G401.6 (cell line): ENCODE data around the gene ADAMTS3.

Source experiments
- FAIRE-seq: peaks from 2 replicates; lab custom pipeline; 2012; peaks lifted over from hg19 to GRCh38; lab: Jason Lieb, UNC

Gene ADAMTS3

GRCh38 chr4:72340803-72341431, 228.1 kb downstream of the ADAMTS3 start:
- FAIRE-seq: peak; percentile 19

GRCh38 chr4:72338060-72338459, 231.0 kb downstream of the ADAMTS3 start:
- FAIRE-seq: no peak

GRCh38 chr4:72330381-72330780, 238.6 kb downstream of the ADAMTS3 start:
- no peak for FAIRE-seq

GRCh38 chr4:72326692-72327632, 242.1 kb downstream of the ADAMTS3 start:
- peak; percentile 98 for FAIRE-seq

GRCh38 chr4:72325215-72325614, 243.8 kb downstream of the ADAMTS3 start:
- FAIRE-seq: no peak

- FAIRE-seq: peak; percentile 92
Observed at GRCh38 chr4:72323227-72323626, 245.8 kb downstream of the ADAMTS3 start.

GRCh38 chr4:72320223-72320948, 248.6 kb downstream of the ADAMTS3 start:
- FAIRE-seq: no peak

- peak; percentile 100 for FAIRE-seq
Observed at GRCh38 chr4:72319601-72320021, 249.4 kb downstream of the ADAMTS3 start.

- no peak for FAIRE-seq
Observed at GRCh38 chr4:72318421-72319170, 250.4 kb downstream of the ADAMTS3 start.

GRCh38 chr4:72314869-72315268, 254.2 kb downstream of the ADAMTS3 start:
- FAIRE-seq: peak; percentile 99

GRCh38 chr4:72313121-72313520, 255.9 kb downstream of the ADAMTS3 start:
- no peak for FAIRE-seq

GRCh38 chr4:72312032-72312650, 256.9 kb downstream of the ADAMTS3 start:
- FAIRE-seq: peak; percentile 100

- no peak for FAIRE-seq
Observed at GRCh38 chr4:72311291-72311690, 257.7 kb downstream of the ADAMTS3 start.

- FAIRE-seq: no peak
Observed at GRCh38 chr4:72305620-72306019, 263.4 kb downstream of the ADAMTS3 start.

- no peak for FAIRE-seq
Observed at GRCh38 chr4:72305080-72305479, 263.9 kb downstream of the ADAMTS3 start.

- FAIRE-seq: peak; percentile 98
Observed at GRCh38 chr4:72302981-72303704, 265.9 kb downstream of the ADAMTS3 start.

GRCh38 chr4:72301759-72302158, 267.3 kb downstream of the ADAMTS3 start:
- FAIRE-seq: no peak

GRCh38 chr4:72300126-72300525, 268.9 kb downstream of the ADAMTS3 start:
- FAIRE-seq: no peak

- FAIRE-seq: peak; percentile 98
Observed at GRCh38 chr4:72295966-72296557, 273.0 kb downstream of the ADAMTS3 start.

- FAIRE-seq: no peak
Observed at GRCh38 chr4:72290737-72291136, 278.3 kb downstream of the ADAMTS3 start.
